ENCODE data around the gene MYBL2. TPM values are rescaled to one million over a fixed set of nuclear protein-coding genes. Genes with fewer than 3 reads are reported as not detected.

The MYBL2 gene
- polyA plus RNA-seq, 1 donor from 2014 or later = 4.6 TPM

DNA sequence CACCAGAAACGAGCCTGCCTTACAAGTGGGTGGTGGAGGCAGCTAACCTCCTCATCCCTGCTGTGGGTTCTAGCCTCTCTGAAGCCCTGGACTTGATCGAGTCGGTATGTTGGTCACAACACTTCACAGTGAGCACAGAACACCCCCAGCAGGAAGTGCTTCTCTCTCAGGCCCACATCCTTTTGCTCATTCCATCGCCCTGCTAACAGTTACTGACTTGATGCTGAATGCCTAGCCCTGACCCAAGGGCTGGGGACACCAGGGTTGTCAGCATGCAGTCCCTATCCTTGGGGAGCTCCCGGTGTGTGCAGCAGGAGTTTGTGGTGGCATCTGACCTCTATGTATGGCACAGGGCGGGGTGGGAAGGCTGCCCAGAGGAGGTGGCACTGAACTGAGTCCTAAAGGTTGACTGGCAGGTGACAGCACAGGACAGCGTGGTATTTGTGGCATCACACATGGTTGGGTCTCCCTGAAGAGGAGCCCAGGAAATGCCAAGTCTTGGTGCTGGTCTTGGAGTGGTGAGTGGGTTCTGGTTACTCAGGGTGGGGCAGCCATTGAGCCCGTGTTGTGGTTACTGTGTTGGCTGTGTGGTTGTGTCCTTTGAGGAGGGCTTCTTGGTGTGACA, 33.1 kb downstream of the MYBL2 start:
- Mint-ChIP-seq H3K4me3 (no peak overlapping the region), H3K4me1 (peaks cover 0 to 2% (median 0%) of the 10 kb centered on the region in 3 donors), H3K36me3 (peaks cover 5% of the 10 kb centered on the region), H3K9me3 (no peaks in the 10 kb centered on the region), H3K27me3 (no peaks in the 10 kb centered on the region), H3K27ac (peak overlapping the region in 1 of 3 donors; percentile 50)

DNA sequence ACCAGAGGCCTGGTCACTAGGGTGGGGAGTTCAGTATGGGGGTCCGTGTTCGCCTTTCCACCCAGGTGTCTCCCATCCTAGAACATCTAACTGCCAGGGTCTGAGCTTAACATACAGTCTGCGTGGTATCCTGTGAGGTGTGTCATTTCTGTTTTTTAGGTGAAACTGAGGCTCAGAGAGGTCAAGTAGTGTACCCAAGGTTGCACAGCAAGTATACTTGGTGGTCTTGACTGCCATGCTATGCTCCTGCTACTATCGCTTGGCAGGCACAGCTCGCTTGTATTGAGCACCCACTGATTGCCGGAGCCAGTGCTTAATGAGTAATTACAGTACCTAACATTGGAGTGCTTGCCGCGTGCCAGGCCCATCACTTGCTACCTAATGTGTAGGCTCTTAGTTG, 33.7 kb downstream of the MYBL2 start:
- H3K4me3 Mint-ChIP-seq = no peak overlapping the region
- H3K36me3 Mint-ChIP-seq = peaks cover 5% of the 10 kb centered on the region
- H3K27me3 Mint-ChIP-seq = no peaks in the 10 kb centered on the region
- H3K9me3 Mint-ChIP-seq = no peaks in the 10 kb centered on the region
- H3K4me1 Mint-ChIP-seq = no peaks in the 10 kb centered on the region
- H3K27ac Mint-ChIP-seq = peak overlapping the region in 1 of 3 donors; percentile 50

DNA sequence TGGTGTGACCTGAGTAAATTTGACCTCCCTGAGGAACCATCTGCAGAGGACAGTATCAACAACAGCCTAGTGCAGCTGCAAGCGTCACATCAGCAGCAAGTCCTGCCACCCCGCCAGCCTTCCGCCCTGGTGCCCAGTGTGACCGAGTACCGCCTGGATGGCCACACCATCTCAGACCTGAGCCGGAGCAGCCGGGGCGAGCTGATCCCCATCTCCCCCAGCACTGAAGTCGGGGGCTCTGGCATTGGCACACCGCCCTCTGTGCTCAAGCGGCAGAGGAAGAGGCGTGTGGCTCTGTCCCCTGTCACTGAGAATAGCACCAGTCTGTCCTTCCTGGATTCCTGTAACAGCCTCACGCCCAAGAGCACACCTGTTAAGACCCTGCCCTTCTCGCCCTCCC, 35.6 kb downstream of the MYBL2 start:
- Mint-ChIP-seq H3K9me3 (no peaks in the 10 kb centered on the region), H3K27me3 (no peaks in the 10 kb centered on the region), H3K4me1 (no peaks in the 10 kb centered on the region), H3K27ac (peak overlapping the region in 1 of 3 donors; percentile 50), H3K4me3 (no peak overlapping the region), H3K36me3 (peaks cover 5% of the 10 kb centered on the region)

DNA sequence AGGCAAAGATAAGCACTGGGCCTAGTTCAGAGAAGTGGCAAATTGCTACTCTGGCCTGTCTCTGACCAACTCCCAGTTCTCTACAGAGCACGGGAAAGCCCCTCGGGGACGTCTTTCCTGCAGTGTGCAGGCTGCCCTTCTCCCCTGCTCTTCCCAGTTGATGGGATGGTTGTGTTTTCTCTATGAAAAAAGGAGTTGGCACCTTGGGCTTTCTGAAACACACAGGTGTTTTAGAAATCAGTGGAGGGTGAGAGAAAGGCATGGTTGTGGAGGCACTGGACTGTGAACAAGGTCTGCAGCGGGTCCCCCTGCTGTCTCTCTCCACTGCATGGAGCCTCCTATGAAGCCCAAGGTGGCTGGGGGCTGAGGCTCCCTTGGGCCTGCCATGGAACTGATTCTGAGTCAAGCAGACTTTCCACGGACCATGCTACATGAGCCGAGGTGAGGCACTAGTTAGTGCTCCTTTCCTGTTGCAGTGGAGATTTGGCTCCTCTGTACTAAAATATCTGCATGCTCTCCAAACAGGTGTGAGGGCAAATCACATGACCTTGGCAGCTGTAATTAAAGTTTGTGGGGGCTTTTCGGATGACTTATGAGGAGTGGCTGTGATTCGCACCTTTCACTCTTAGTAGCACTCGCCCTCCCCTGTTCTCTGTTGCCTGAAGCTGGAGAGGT, 43.6 kb downstream of the MYBL2 start:
- H3K4me3 Mint-ChIP-seq = peak overlapping the region; percentile 7 to 81 (median 42)
- H3K27me3 Mint-ChIP-seq = no peaks in the 10 kb centered on the region
- H3K36me3 Mint-ChIP-seq = peaks cover 10% of the 10 kb centered on the region
- H3K4me1 Mint-ChIP-seq = peaks cover 12 to 26% (median 22%) of the 10 kb centered on the region in 3 donors
- peak overlapping the region; percentile 81 to 93 (median 88) for H3K27ac Mint-ChIP-seq
- no peaks in the 10 kb centered on the region for H3K9me3 Mint-ChIP-seq

DNA sequence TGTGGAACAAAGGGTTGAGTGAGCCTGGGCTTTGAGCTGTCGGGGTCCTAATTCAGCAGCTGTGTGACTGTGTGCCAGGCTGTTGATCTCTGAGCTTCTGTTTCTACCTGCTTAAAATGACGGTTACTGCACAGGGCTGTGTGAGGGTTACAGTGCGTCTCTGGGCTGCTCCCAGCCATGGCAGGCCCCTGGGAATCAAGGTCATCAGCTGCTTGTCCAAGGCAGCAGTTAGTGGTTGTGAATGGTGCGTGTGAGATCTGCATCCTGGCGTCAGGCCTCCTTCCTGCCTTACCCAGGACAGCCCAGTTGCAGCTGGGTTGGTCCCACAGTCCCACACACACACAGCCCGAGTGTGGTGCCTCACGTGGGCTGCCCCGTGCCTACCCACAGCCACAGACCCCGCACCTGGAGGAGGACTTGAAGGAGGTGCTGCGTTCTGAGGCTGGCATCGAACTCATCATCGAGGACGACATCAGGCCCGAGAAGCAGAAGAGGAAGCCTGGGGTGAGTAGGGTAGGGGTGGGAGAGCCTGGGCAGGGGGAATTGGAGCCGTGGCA, 44.3 kb downstream of the MYBL2 start:
- peak overlapping the region; percentile 7 to 84 (median 46) for H3K4me3 Mint-ChIP-seq
- peaks cover 12 to 26% (median 22%) of the 10 kb centered on the region in 3 donors for H3K4me1 Mint-ChIP-seq
- no peaks in the 10 kb centered on the region for H3K9me3 Mint-ChIP-seq
- peaks cover 10% of the 10 kb centered on the region for H3K36me3 Mint-ChIP-seq
- H3K27me3 Mint-ChIP-seq = no peaks in the 10 kb centered on the region
- H3K27ac Mint-ChIP-seq = peak overlapping the region; percentile 81 to 93 (median 88)

DNA sequence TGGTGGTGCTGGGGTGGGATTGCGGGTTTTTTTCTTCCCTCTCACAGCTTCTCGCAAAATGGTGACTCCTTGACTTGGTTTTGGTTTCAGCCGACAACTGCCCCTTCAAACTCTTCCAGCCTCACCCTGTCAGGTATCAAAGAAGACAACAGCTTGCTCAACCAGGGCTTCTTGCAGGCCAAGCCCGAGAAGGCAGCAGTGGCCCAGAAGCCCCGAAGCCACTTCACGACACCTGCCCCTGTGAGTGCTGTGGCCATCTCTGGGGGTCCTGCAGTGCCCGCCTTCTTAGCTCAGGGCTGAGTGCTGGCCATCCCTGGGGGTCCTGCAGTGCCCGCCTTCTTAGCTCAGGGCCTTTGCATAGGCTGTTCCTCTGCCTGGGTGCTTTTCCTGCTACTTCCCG, 48.1 kb downstream of the MYBL2 start:
- H3K27me3 Mint-ChIP-seq = no peaks in the 10 kb centered on the region
- H3K27ac Mint-ChIP-seq = peak overlapping the region in 1 of 3 donors; percentile 23
- peaks cover 12 to 18% (median 18%) of the 10 kb centered on the region in 3 donors for H3K4me1 Mint-ChIP-seq
- H3K4me3 Mint-ChIP-seq = no peak overlapping the region
- no peaks in the 10 kb centered on the region for H3K9me3 Mint-ChIP-seq
- peaks cover 12% of the 10 kb centered on the region for H3K36me3 Mint-ChIP-seq

DNA sequence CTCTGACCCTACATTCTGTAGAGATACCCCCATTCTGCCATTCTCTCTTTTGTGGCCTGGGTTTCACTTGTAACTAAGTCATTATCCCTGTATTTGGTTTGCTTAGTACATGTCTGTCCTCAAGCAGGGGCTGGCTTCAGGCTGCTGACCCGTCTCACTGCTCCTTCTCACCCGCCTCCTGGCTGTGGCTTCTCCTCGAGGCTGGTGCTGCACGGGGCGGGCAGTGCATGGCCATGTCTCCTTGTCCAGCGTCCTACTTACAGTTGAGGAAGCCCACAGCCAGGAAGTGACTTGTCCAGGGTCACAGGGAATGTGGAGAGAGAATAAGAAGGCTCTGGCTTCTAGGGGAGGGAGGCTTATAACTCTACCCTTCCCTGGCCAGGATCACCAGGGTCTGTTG, 48.6 kb downstream of the MYBL2 start:
- Mint-ChIP-seq H3K4me3 (no peak overlapping the region), H3K4me1 (peaks cover 8 to 17% (median 13%) of the 10 kb centered on the region in 3 donors), H3K27ac (peak overlapping the region in 1 of 3 donors; percentile 23), H3K9me3 (no peaks in the 10 kb centered on the region), H3K27me3 (no peaks in the 10 kb centered on the region), H3K36me3 (peaks cover 14% of the 10 kb centered on the region)

DNA sequence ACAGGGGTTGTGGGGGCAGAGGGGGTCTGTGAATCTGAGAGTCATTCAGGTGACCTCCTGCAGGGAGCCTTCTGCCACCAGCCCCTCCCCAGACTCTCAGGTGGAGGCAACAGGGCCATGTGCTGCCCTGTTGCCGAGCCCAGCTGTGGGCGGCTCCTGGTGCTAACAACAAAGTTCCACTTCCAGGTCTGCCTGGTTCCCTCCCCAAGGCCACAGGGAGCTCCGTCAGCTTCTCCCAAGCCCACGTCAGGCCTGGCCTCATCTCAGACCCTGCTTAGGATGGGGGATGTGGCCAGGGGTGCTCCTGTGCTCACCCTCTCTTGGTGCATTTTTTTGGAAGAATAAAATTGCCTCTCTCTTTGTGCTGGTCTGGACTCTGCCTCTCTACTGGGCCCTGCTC, 49.2 kb downstream of the MYBL2 start:
- H3K36me3 Mint-ChIP-seq = peaks cover 14% of the 10 kb centered on the region
- H3K27me3 Mint-ChIP-seq = no peaks in the 10 kb centered on the region
- no peak overlapping the region for H3K27ac Mint-ChIP-seq
- H3K4me1 Mint-ChIP-seq = peaks cover 2 to 12% (median 8%) of the 10 kb centered on the region in 3 donors
- H3K4me3 Mint-ChIP-seq = no peak overlapping the region
- no peaks in the 10 kb centered on the region for H3K9me3 Mint-ChIP-seq

DNA sequence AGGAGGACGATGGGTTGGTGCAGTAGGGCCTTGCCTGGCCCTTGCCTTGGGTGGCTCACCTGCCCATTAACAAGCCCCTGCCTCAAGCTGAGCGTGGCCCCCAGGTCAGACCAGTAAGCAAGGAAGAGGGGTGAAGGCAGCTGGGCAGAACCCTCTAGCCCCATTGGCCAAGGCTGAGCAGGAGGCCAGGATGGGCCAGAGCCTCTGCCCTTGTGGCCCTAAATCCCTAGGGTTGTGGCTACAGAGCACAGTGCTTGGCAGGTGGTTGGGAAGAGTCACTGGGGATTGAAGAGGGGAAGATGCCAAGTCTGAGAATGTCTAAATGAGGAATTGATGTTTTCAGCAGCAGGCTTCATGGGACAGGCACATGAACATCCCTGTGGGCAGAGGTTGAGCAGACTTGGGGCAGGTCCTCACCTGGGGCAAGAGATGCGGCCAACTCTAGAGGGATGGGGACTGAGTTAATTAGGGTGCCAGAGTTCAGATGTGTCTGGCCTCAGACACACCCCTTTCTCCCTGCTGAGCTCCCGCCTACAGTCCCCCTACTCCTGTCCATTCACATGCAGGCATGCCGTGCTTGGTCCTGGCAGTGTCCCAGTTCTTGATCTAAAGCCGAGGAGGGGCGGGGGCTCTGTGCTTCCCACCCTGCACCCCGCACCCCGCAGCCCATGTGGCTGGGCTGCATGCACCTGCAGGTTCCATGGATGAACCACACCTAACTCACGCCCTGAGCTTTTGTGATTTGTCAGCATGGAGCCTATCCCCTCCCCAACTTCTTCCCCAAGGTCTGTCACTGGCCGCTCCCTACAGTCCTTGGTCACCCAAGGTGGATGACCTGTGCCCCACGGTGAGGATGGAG, 50.1 kb downstream of the MYBL2 start:
- H3K4me3 Mint-ChIP-seq = no peak overlapping the region
- H3K27ac Mint-ChIP-seq = no peak overlapping the region
- H3K36me3 Mint-ChIP-seq = peaks cover 12% of the 10 kb centered on the region
- peaks cover 0 to 8% (median 2%) of the 10 kb centered on the region in 3 donors for H3K4me1 Mint-ChIP-seq
- no peaks in the 10 kb centered on the region for H3K9me3 Mint-ChIP-seq
- H3K27me3 Mint-ChIP-seq = no peaks in the 10 kb centered on the region

DNA sequence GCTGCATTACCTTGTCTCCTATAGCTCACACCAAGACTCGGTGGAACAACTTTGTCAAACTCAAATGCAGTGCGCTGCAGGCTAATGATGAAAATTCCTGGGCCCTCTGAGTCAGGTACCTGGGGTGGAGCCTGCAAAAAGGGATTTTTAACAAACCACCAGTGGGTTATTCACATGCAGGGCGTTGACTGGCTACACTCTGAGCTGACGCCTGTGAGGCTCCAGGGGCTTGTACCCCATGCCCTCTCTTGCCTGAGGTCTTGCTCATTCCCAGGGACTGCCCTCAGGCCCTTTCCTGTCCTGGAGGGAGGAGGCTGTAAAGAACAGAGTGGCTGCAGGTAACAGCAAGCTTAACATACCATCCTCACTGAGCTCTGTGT, 50.7 kb downstream of the MYBL2 start:
- Mint-ChIP-seq H3K4me1 (peaks cover 0 to 11% (median 5%) of the 10 kb centered on the region in 3 donors), H3K9me3 (no peaks in the 10 kb centered on the region), H3K36me3 (peaks cover 12% of the 10 kb centered on the region), H3K4me3 (no peak overlapping the region), H3K27ac (no peak overlapping the region), H3K27me3 (no peaks in the 10 kb centered on the region)

DNA sequence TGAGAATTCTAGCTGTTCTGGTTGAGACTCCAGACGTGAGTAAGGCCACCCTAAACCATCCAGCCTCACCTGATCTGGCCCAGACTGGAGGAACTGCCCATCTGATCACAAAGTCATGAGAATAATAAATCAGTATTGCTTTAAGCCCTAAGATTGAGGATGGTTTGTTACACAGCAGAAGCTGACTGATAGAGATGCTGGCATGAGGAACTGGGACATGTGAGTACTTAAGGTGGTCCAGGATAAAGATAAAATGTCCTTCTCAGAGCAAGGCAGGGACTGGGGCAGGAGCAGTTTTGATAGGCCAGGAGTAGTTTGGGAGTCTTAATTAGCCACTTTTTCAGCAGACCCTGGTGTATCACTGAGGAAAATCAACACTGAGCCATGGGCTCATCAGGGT, 53.1 kb downstream of the MYBL2 start:
- H3K27me3 Mint-ChIP-seq = no peaks in the 10 kb centered on the region
- H3K27ac Mint-ChIP-seq = peak overlapping the region in 1 of 3 donors; percentile 36
- peaks cover 9% of the 10 kb centered on the region for H3K36me3 Mint-ChIP-seq
- peaks cover 0 to 12% (median 10%) of the 10 kb centered on the region in 3 donors for H3K4me1 Mint-ChIP-seq
- no peak overlapping the region for H3K4me3 Mint-ChIP-seq
- no peaks in the 10 kb centered on the region for H3K9me3 Mint-ChIP-seq

DNA sequence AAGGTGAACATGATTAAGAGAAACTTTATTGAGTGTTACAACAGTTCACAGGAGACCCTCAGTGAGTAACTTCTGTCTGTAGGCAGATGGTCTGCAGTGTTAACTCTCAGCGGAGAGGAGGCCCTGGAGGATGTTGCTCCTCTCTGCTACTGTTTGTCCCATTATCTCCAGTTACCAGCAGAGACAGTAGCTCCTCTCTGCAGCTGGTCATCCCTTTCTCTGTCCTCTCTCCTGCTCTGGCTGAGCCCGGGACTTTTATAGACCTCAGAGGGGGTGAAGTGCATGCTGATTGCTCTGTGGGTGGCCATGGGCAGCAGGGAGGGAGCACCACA, 54.1 kb downstream of the MYBL2 start:
- H3K4me3 Mint-ChIP-seq = no peak overlapping the region
- H3K27me3 Mint-ChIP-seq = no peaks in the 10 kb centered on the region
- no peaks in the 10 kb centered on the region for H3K9me3 Mint-ChIP-seq
- H3K36me3 Mint-ChIP-seq = peaks cover 9% of the 10 kb centered on the region
- H3K27ac Mint-ChIP-seq = no peak overlapping the region
- peaks cover 0 to 12% (median 10%) of the 10 kb centered on the region in 3 donors for H3K4me1 Mint-ChIP-seq

DNA sequence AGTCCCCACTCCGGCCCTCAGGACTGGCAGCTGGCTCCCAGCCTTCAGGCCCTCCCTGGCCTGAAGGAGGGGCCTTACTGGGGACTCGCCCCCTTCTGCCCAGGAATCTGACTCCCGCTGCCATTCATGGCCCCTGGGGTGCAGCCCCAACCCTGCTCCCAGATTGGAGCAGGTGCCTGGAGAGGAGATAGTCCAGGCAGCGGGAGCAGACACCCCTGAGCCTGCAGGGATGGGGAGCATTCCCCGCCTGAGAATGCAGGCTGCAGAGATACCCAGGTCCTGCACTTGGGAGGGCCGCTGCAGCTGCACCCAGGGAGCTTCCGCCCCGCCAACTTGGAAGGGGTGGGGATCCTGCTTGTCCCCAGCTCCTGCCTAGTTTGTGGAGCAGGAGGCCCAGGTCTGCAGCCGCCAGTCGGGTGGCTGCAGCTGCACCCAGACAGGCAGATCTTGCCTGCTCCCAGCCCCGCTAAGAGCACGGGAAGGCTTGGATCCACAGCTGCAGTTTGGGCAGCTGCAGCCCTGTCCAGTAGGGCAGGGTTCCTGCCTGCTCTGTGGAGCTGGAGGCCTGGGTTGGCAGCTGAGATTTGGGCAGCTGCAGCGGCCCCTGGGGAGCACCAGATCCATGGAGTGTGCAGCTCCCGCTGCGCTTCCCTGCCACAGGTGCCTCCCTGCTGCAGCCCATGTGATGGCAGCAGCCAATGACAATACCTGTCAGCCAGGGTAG, 54.7 kb downstream of the MYBL2 start:
- H3K4me3 Mint-ChIP-seq = peak overlapping the region in 2 of 4 donors; percentile 25 to 48
- H3K4me1 Mint-ChIP-seq = peaks cover 0 to 12% (median 11%) of the 10 kb centered on the region in 3 donors
- no peaks in the 10 kb centered on the region for H3K27me3 Mint-ChIP-seq
- H3K27ac Mint-ChIP-seq = no peak overlapping the region
- H3K36me3 Mint-ChIP-seq = peaks cover 9% of the 10 kb centered on the region
- no peaks in the 10 kb centered on the region for H3K9me3 Mint-ChIP-seq

DNA sequence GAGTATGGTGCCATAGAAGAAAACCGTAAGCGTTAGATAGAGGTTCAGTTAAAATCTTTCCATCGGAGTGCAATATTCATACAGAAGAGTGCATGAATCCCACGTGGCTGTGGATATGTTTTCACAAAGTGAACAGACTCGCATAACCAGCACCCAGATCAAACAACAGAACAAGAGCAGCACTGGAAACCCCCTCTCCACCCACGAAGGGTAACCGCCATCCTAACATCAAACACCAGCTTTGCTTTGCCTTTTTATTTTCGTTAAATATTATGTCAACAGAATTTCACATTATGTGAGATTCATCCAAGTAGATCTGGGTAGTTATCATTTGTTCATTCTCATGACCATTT, 55.2 kb downstream of the MYBL2 start:
- Mint-ChIP-seq H3K27ac (no peak overlapping the region), H3K4me3 (peak overlapping the region in 3 of 4 donors; percentile 10 to 48 (median 25)), H3K4me1 (peaks cover 0 to 13% (median 12%) of the 10 kb centered on the region in 3 donors), H3K27me3 (no peaks in the 10 kb centered on the region), H3K9me3 (no peaks in the 10 kb centered on the region), H3K36me3 (peaks cover 9% of the 10 kb centered on the region)

All from IgD-negative memory B cell (primary cell).